HEK293 (cell line): Measurements from ENCODE around the gene SGIP1.
A peak's percentile ranks its signal among the peaks of the same experiment; 100 is the strongest.

Experiments used
- CTCF ChIP-seq: fragments of 450-650 bp; formaldehyde crosslinking; IDR thresholded peaks from 2 replicates; pipeline ENCODE4 v1.5.1; 2016; ENCODE audit warnings: missing biosample characterization, missing genetic modification characterization
- MYNN ChIP-seq: fragments of 450-650 bp; formaldehyde crosslinking; IDR thresholded peaks from 2 replicates; pipeline ENCODE4 v1.5.1; 2016; ENCODE audit warnings: missing biosample characterization, missing genetic modification characterization, borderline replicate concordance
- SP7 ChIP-seq: fragments of 450-650 bp; formaldehyde crosslinking; IDR thresholded peaks from 2 replicates; pipeline ENCODE4 v1.5.1; 2016; ENCODE audit warnings: missing biosample characterization, missing genetic modification characterization
- ZNF280D ChIP-seq: fragments of 450-650 bp; formaldehyde crosslinking; IDR thresholded peaks from 2 replicates; pipeline ENCODE4 v1.5.1; 2016; ENCODE audit warnings: missing biosample characterization, missing genetic modification characterization
- ZNF311 ChIP-seq: fragments of 450-650 bp; formaldehyde crosslinking; IDR thresholded peaks from 2 replicates; pipeline ENCODE4 v1.5.1; 2017; ENCODE audit warnings: missing biosample characterization, missing genetic modification characterization, borderline replicate concordance
- ZNF530 ChIP-seq: fragments of 450-650 bp; formaldehyde crosslinking; IDR thresholded peaks from 2 replicates; pipeline ENCODE4 v1.5.1; 2016; ENCODE audit warnings: low read depth, missing biosample characterization, missing genetic modification characterization
- ZNF621 ChIP-seq: fragments of 450-650 bp; formaldehyde crosslinking; IDR thresholded peaks from 2 replicates; pipeline ENCODE4 v1.5.1; 2017; ENCODE audit warnings: missing biosample characterization, missing genetic modification characterization
- ZSCAN23 ChIP-seq: fragments of 450-650 bp; formaldehyde crosslinking; IDR thresholded peaks from 2 replicates; pipeline ENCODE4 v1.5.1; 2016; ENCODE audit warnings: missing biosample characterization, missing genetic modification characterization
- ZSCAN4 ChIP-seq: fragments of 450-650 bp; formaldehyde crosslinking; IDR thresholded peaks from 2 replicates; pipeline ENCODE4 v1.5.1; 2017; ENCODE audit warnings: missing biosample characterization, missing genetic modification characterization

GRCh38 chr1:66764994-66765578 lies 231.1 kb downstream of the SGIP1 start:
- TF ChIP-seq CTCF (tag by site-specific recombination), result no peak
- no peak for TF ChIP-seq ZNF280D (tag by site-specific recombination)
- TF ChIP-seq ZNF621, result no peak
- TF ChIP-seq ZSCAN4 (tag by site-specific recombination), result no peak
- no peak for TF ChIP-seq ZNF311 (tag by site-specific recombination)
- TF ChIP-seq ZNF530 (tag by site-specific recombination), result no peak
- no peak for TF ChIP-seq MYNN (tag by site-specific recombination)
- no peak for TF ChIP-seq ZSCAN23 (tag by site-specific recombination)
- 0 out of 2 replicates have a peak, but pooled peaks have one; percentile 13 for TF ChIP-seq SP7 (tag by site-specific recombination)
